Measurements from ENCODE around the gene BDNF. TPM values are rescaled to one million over a fixed set of nuclear protein-coding genes. Genes with fewer than 3 reads are reported as not detected.

Gene BDNF
- total RNA-seq, 1 experiment from 2014 or later = 8.5 TPM

- Mint-ChIP-seq H3K27me3 (ENCODE audit: insufficient read depth, unreplicated experiment) (peaks cover 6% of the 10 kb centered on the region), H3K4me1 (ENCODE audit: low read depth, unreplicated experiment) (peaks cover 8% of the 10 kb centered on the region), H3K36me3 (ENCODE audit: insufficient read depth, unreplicated experiment) (no peaks in the 10 kb centered on the region), H3K4me3 (ENCODE audit: unreplicated experiment) (no peak overlapping the region), H3K9me3 (ENCODE audit: unreplicated experiment) (peaks cover 9% of the 10 kb centered on the region), H3K27ac (ENCODE audit: unreplicated experiment) (no peak overlapping the region)
- no peaks in the 10 kb centered on the region for H3K9me3 ChIP-seq
- TF ChIP-seq CTCF (IDR thresholded peaks at IDR 0.05; ENCODE audit: insufficient read depth in 1 of 2, low read depth in 1 of 2, low read length in 1 of 2, severe bottlenecking in 1 of 2, unreplicated experiment in 1 of 2) = no peak
- H3K4me3 ChIP-seq (ENCODE audit: low read depth, low read length) = no peak overlapping the region
- no peaks in the 10 kb centered on the region for H3K4me1 ChIP-seq
- BruUV-seq (replicated peaks) = no TSS peak
- H3K27me3 ChIP-seq (replicated peaks; ENCODE audit: control insufficient read depth, insufficient read depth, low read length) = no peaks in the 10 kb centered on the region
- ChIA-PET POLR2A (no interaction called here), CTCF (no interaction called here)
- H3K36me3 ChIP-seq (ENCODE audit: control insufficient read depth, insufficient read depth, low read length) = no peaks in the 10 kb centered on the region
- intact Hi-C loops (cut with micrococcal nuclease; ENCODE audit: unreplicated experiment) = no loop called here
- no peak for DNase-seq
Measured at GRCh38 chr11:27621405-27622161, 78.7 kb downstream of the BDNF start.

GRCh38 chr11:27619763-27620335 lies 80.4 kb downstream of the BDNF start:
- no peak for TF ChIP-seq CTCF (IDR thresholded peaks at IDR 0.05; ENCODE audit: insufficient read depth in 1 of 2, low read depth in 1 of 2, low read length in 1 of 2, severe bottlenecking in 1 of 2, unreplicated experiment in 1 of 2)
- Mint-ChIP-seq H3K4me1 (ENCODE audit: low read depth, unreplicated experiment) (peaks cover 8% of the 10 kb centered on the region), H3K4me3 (ENCODE audit: unreplicated experiment) (no peak overlapping the region), H3K27ac (ENCODE audit: unreplicated experiment) (no peak overlapping the region), H3K27me3 (ENCODE audit: insufficient read depth, unreplicated experiment) (peaks cover 4% of the 10 kb centered on the region), H3K9me3 (ENCODE audit: unreplicated experiment) (peaks cover 9% of the 10 kb centered on the region), H3K36me3 (ENCODE audit: insufficient read depth, unreplicated experiment) (no peaks in the 10 kb centered on the region)
- DNase-seq = no peak
- CTCF ChIA-PET = no interaction called here
- H3K27me3 ChIP-seq (replicated peaks; ENCODE audit: control insufficient read depth, insufficient read depth, low read length) = no peaks in the 10 kb centered on the region
- no peaks in the 10 kb centered on the region for H3K9me3 ChIP-seq
- no peaks in the 10 kb centered on the region for H3K36me3 ChIP-seq (ENCODE audit: control insufficient read depth, insufficient read depth, low read length)
- intact Hi-C loops (cut with micrococcal nuclease; ENCODE audit: unreplicated experiment) = no loop called here
- no peak overlapping the region for H3K4me3 ChIP-seq (ENCODE audit: low read depth, low read length)
- POLR2A ChIA-PET = no interaction called here
- H3K4me1 ChIP-seq = no peaks in the 10 kb centered on the region
- no TSS peak for BruUV-seq (replicated peaks)

GRCh38 chr11:27619039-27619574 lies 81.1 kb downstream of the BDNF start:
- no peak overlapping the region for H3K4me3 ChIP-seq (ENCODE audit: low read depth, low read length)
- H3K4me1 ChIP-seq = no peaks in the 10 kb centered on the region
- no peak for TF ChIP-seq CTCF (IDR thresholded peaks at IDR 0.05; ENCODE audit: insufficient read depth in 1 of 2, low read depth in 1 of 2, low read length in 1 of 2, severe bottlenecking in 1 of 2, unreplicated experiment in 1 of 2)
- no TSS peak for BruUV-seq (replicated peaks)
- ChIA-PET CTCF (no interaction called here), POLR2A (no interaction called here)
- no peak for DNase-seq
- intact Hi-C loops (cut with micrococcal nuclease; ENCODE audit: unreplicated experiment) = no loop called here
- Mint-ChIP-seq H3K36me3 (ENCODE audit: insufficient read depth, unreplicated experiment) (no peaks in the 10 kb centered on the region), H3K4me3 (ENCODE audit: unreplicated experiment) (no peak overlapping the region), H3K27ac (ENCODE audit: unreplicated experiment) (no peak overlapping the region), H3K27me3 (ENCODE audit: insufficient read depth, unreplicated experiment) (peaks cover 3% of the 10 kb centered on the region), H3K9me3 (ENCODE audit: unreplicated experiment) (peaks cover 5% of the 10 kb centered on the region), H3K4me1 (ENCODE audit: low read depth, unreplicated experiment) (peaks cover 5% of the 10 kb centered on the region)
- H3K27me3 ChIP-seq (replicated peaks; ENCODE audit: control insufficient read depth, insufficient read depth, low read length) = no peaks in the 10 kb centered on the region
- no peaks in the 10 kb centered on the region for H3K36me3 ChIP-seq (ENCODE audit: control insufficient read depth, insufficient read depth, low read length)
- H3K9me3 ChIP-seq = no peaks in the 10 kb centered on the region
